Gastrocnemius medialis (tissue), 4 donors: ENCODE data around the gene LMO7. TPM values are rescaled to one million over a fixed set of nuclear protein-coding genes. Genes with fewer than 3 reads are reported as not detected.

Experiments used
- ATAC-seq, 2 donors: fragments of 150-250 bp; one replicate each; pipeline ENCODE4 v1.9.1; 2016
- DNase-seq, 2 donors: peaks; one replicate each; pipeline ENCODE4 v3.0.0-alpha.2; 2019
- H3K27ac ChIP-seq, 4 donors: fragments of 200-600 bp; sonication (generic); 1 replicate in 1 of 4; 2 replicates in 3 of 4; pipeline ENCODE4 v1.5.1; 2016 to 2018; ENCODE audit warnings: mild to moderate bottlenecking in 2 of 4, moderate library complexity in 1 of 4
- H3K27me3 ChIP-seq, 3 donors: fragments of 200-600 bp; sonication (generic) in 2 of 3; 1 replicate in 1 of 3; 2 replicates in 2 of 3; pipeline versions ENCODE4 v1.5.1 to v1.6.0; 2016 to 2019; ENCODE audit warnings: mild to moderate bottlenecking in 1 of 3, moderate library complexity in 1 of 3
- H3K36me3 ChIP-seq, 2 donors: fragments of 200-600 bp; sonication (generic) in 1 of 2; one replicate each; pipeline ENCODE4 v1.5.1; 2017 to 2018
- H3K4me1 ChIP-seq, 2 donors: fragments of 200-600 bp; sonication (generic) in 1 of 2; one replicate each; pipeline ENCODE4 v1.5.1; 2016 to 2017; ENCODE audit warnings: mild to moderate bottlenecking in 2 of 2
- H3K4me3 ChIP-seq, 4 donors: fragments of 200-600 bp; sonication (generic) in 3 of 4; 1 replicate in 1 of 4; 2 replicates in 3 of 4; pipeline ENCODE4 v1.5.1; 2016 to 2019; ENCODE audit warnings: mild to moderate bottlenecking in 2 of 4
- H3K9me3 ChIP-seq, 3 donors: fragments of 200-600 bp; sonication (generic) in 2 of 3; 1 replicate in 1 of 3; 2 replicates in 2 of 3; pipeline ENCODE4 v1.5.1; 2016 to 2019
- CTCF ChIP-seq, 5 experiments: fragments of 450-650 bp in 3 of 5; fragments of 200-600 bp in 2 of 5; sonication (generic) in 2 of 5; IDR thresholded peaks in 4 of 5; conservative IDR thresholded peaks in 1 of 5; 1 replicate in 4 of 5; 2 replicates in 1 of 5; pipeline ENCODE4 v1.5.1; 2016 to 2019; ENCODE audit warnings: antibody characterized with exemption in 5 of 5, mild to moderate bottlenecking in 3 of 5, moderate library complexity in 3 of 5
- POLR2A ChIP-seq, 2 donors: fragments of 450-650 bp; IDR thresholded peaks; one replicate each; pipeline ENCODE4 v1.6.1; 2017; ENCODE audit warnings: antibody characterized with exemption in 2 of 2, mild to moderate bottlenecking in 2 of 2, moderate library complexity in 2 of 2
- in situ Hi-C, 4 donors: fragments of 200-750 bp; cut with MboI; loops; one replicate each; pipeline versions ENCODE4 v1.15.0 to v1.8.0; 2017; ENCODE audit warnings: low sequenced_read_pairs in 4 of 4
- intact Hi-C: fragments of 100-400 bp; cut with DNase I; formaldehyde crosslinking; loops from one replicate; pipeline ENCODE4 v1.15.1; 2023; ENCODE audit warnings: low total_unique reads
- total RNA-seq, 4 donors: library from RNA; depleted of rRNA; stranded (reverse); fragments of >200 nt; gene quantifications; one replicate each; pipeline versions ENCODE4 v1.1.0 to v1.2.3, GENCODE V29; 2016

LMO7 gene
- total RNA-seq, 4 donors from 2014 or later, result 68.3 to 134 (median 95.9) TPM

GRCh38 chr13:75907044-75907443 is 270.9 kb downstream of the LMO7 start:
- in situ Hi-C loops, result no loop called here
- no peak for TF ChIP-seq CTCF (IDR thresholded peaks at IDR 0.05 in 4 of 5, conservative IDR thresholded peaks at IDR 0.05 in 1 of 5)
- no peak for TF ChIP-seq POLR2A (IDR thresholded peaks at IDR 0.05)
- intact Hi-C loops, result no loop called here
- H3K27me3 ChIP-seq, result no peaks in the 10 kb centered on the region
- H3K27ac ChIP-seq, result no peak overlapping the region
- no peaks in the 10 kb centered on the region for H3K9me3 ChIP-seq
- H3K4me3 ChIP-seq, result no peak overlapping the region
- H3K36me3 ChIP-seq, result no peaks in the 10 kb centered on the region
- DNase-seq, result no peak
- H3K4me1 ChIP-seq, result peaks cover 6 to 12% of the 10 kb centered on the region in 2 donors
- no peak for ATAC-seq

- in situ Hi-C loops, result no loop called here
- H3K4me3 ChIP-seq, result no peak overlapping the region
- no peaks in the 10 kb centered on the region for H3K27me3 ChIP-seq
- peaks cover 6 to 12% of the 10 kb centered on the region in 2 donors for H3K4me1 ChIP-seq
- no peak overlapping the region for H3K27ac ChIP-seq
- no peak for TF ChIP-seq POLR2A (IDR thresholded peaks at IDR 0.05)
- no peak for TF ChIP-seq CTCF (IDR thresholded peaks at IDR 0.05 in 4 of 5, conservative IDR thresholded peaks at IDR 0.05 in 1 of 5)
- H3K36me3 ChIP-seq, result no peaks in the 10 kb centered on the region
- H3K9me3 ChIP-seq, result no peaks in the 10 kb centered on the region
- intact Hi-C loops, result no loop called here
- DNase-seq (peak; percentile 21 to 23), ATAC-seq (peak; percentile 69 to 80)
Observed at GRCh38 chr13:75908141-75908540, 272.0 kb downstream of the LMO7 start.

Other genes starting within 250 kb of the LMO7 start
- 100 to 1,000 TPM in 3 of 4 donors, 10 to 100 TPM in 1; 49.9 to 279 (median 211) TPM for gene TBC1D4, start 154.2 kb upstream of the LMO7 start, total RNA-seq
- 10 to 100 TPM; 17.0 to 29.4 (median 20.4) TPM for gene COMMD6, start 98.5 kb upstream of the LMO7 start, total RNA-seq
- gene UCHL3, start 86.5 kb upstream of the LMO7 start, total RNA-seq, result 10 to 100 TPM; 40.2 to 67.5 (median 44.2) TPM